Measurements from ENCODE around the gene CNTFR.

The CNTFR gene

GRCh38 chr9:34615132-34615531 lies 25.6 kb upstream of the CNTFR start:
- no peak for DNase-seq

GRCh38 chr9:34612788-34613390 lies 23.4 kb upstream of the CNTFR start:
- DNase-seq, result peak; percentile 62

- peak; percentile 90 for DNase-seq
These were observed 22.6 kb upstream of the CNTFR start, which contains the start of gene RPP25L for GRCh38 chr9:34611811-34612787. TSS of gene RPP25L (minus strand) at chr9:34612097. CDS start at chr9:34611296, 801 bp downstream.

- DNase-seq, result peak; percentile 12
These were observed 21.8 kb upstream of the CNTFR start for GRCh38 chr9:34611251-34611810.

GRCh38 chr9:34610434-34611206 lies 21.1 kb upstream of the CNTFR start:
- no peak for DNase-seq

GRCh38 chr9:34607331-34607730 lies 17.8 kb upstream of the CNTFR start:
- no peak for DNase-seq

GRCh38 chr9:34606905-34607304 lies 17.4 kb upstream of the CNTFR start:
- DNase-seq, result no peak

GRCh38 chr9:34606190-34606589 lies 16.7 kb upstream of the CNTFR start:
- no peak for DNase-seq

- DNase-seq, result peak; percentile 83
These were observed 14.2 kb upstream of the CNTFR start for GRCh38 chr9:34603610-34604231.

GRCh38 chr9:34601937-34602573 lies 12.5 kb upstream of the CNTFR start:
- no peak for DNase-seq

- DNase-seq, result no peak
These were observed 11.4 kb upstream of the CNTFR start for GRCh38 chr9:34600908-34601307.

- DNase-seq, result no peak
These were observed 10.0 kb upstream of the CNTFR start for GRCh38 chr9:34599546-34599945.

GRCh38 chr9:34594177-34594576 lies 4.7 kb upstream of the CNTFR start:
- no peak for DNase-seq

- DNase-seq, result no peak
These were observed 3.5 kb upstream of the CNTFR start for GRCh38 chr9:34592895-34593601.

- no peak for DNase-seq
These were observed 2.7 kb upstream of the CNTFR start for GRCh38 chr9:34591917-34592866.

GRCh38 chr9:34591248-34591916 lies 1.9 kb upstream of the CNTFR start:
- DNase-seq, result peak; percentile 85

GRCh38 chr9:34590381-34591247 lies 1.1 kb upstream of the CNTFR start:
- DNase-seq, result peak; percentile 12

Measured in stimulated activated CD4-positive, alpha-beta T cell treated with anti-CD3 and anti-CD28 coated beads, Interleukin-4, amount 100 ng/mL, for 1 hour (primary cell).